OCI-LY7 (cell line): ENCODE results near the gene PARN. TPM values are rescaled to one million over a fixed set of nuclear protein-coding genes. Genes with fewer than 3 reads are reported as not detected.

Experiments
- BruUV-seq: library from RNA; stranded (reverse); fragments of 400-500 nt; replicated peaks from 2 replicates; lab custom pipeline; 2021; lab: Mats Ljungman, UMichigan
- CTCF ChIA-PET: fragments of 300-600 bp; sonication (Branson Sonifier 250); formaldehyde crosslinking; loops from one replicate; lab custom pipeline; 2022; ENCODE audit warnings: antibody characterized with exemption; ENCODE audit not compliant: unreplicated experiment; lab: Charles Lee
- POLR2A ChIA-PET: fragments of 300-600 bp; sonication (Branson Sonifier 250); formaldehyde crosslinking; loops from one replicate; lab custom pipeline; 2022; ENCODE audit warnings: antibody characterized with exemption; lab: Charles Lee
- DNase-seq: peaks from one replicate; pipeline ENCODE4 v3.0.0-alpha.2; 2015; ENCODE audit warnings: low spot score
- H2AFZ ChIP-seq: fragments of 200-600 bp; sonication (generic), shearing (Covaris generic); 2 replicates; pipeline ENCODE4 v1.6.1; 2014; ENCODE audit warnings: mild to moderate bottlenecking, antibody characterized with exemption, low read length, moderate library complexity
- H3K27ac ChIP-seq: fragments of 200-600 bp; sonication (generic); 2 replicates; pipeline ENCODE4 v1.5.1; 2014; ENCODE audit warnings: mixed run types, low read depth, mild to moderate bottlenecking, moderate library complexity, low read length, inconsistent platforms; ENCODE audit not compliant: poor library complexity, severe bottlenecking
- H3K36me3 ChIP-seq: fragments of 200-600 bp; sonication (generic); 2 replicates; pipeline ENCODE4 v1.6.1; 2014; ENCODE audit warnings: mild to moderate bottlenecking, antibody characterized with exemption, low read length, moderate library complexity, mixed read lengths; ENCODE audit not compliant: insufficient read depth
- H3K4me1 ChIP-seq: fragments of 200-600 bp; sonication (generic); 2 replicates; pipeline ENCODE4 v1.5.1; 2014; ENCODE audit warnings: mild to moderate bottlenecking, low read length; ENCODE audit not compliant: insufficient read depth, poor library complexity, severe bottlenecking
- H3K4me2 ChIP-seq: fragments of 200-600 bp; sonication (generic); 2 replicates; pipeline ENCODE4 v1.6.1; 2014; ENCODE audit warnings: mild to moderate bottlenecking, low read length
- H3K4me3 ChIP-seq: fragments of 200-600 bp; sonication (generic); 2 replicates; pipeline ENCODE4 v1.5.1; 2014; ENCODE audit warnings: mild to moderate bottlenecking, low read depth, low read length; ENCODE audit not compliant: poor library complexity, severe bottlenecking
- H3K79me2 ChIP-seq: fragments of 200-600 bp; sonication (generic); 2 replicates; pipeline ENCODE4 v1.6.1; 2016; ENCODE audit warnings: low read depth, mild to moderate bottlenecking, low read length, moderate library complexity, mixed read lengths; ENCODE audit not compliant: insufficient read depth
- H3K9me2 ChIP-seq: fragments of 200-600 bp; sonication (generic); 2 replicates; pipeline ENCODE4 v1.6.1; 2016; ENCODE audit warnings: mild to moderate bottlenecking, low read length, mixed read lengths; ENCODE audit not compliant: insufficient read depth
- H3K9me3 ChIP-seq: fragments of 200-600 bp; sonication (generic); 2 replicates; pipeline ENCODE4 v1.6.1; 2014; ENCODE audit warnings: mild to moderate bottlenecking, mixed run types, low read length, mixed read lengths
- H4K20me1 ChIP-seq: fragments of 200-600 bp; sonication (generic); 2 replicates; pipeline ENCODE4 v1.6.1; 2014; ENCODE audit warnings: mild to moderate bottlenecking, antibody characterized with exemption, low read length, moderate library complexity, mixed read lengths; ENCODE audit not compliant: insufficient read depth
- CTCF ChIP-seq: fragments of 200-600 bp; sonication (generic); conservative IDR thresholded peaks from 2 replicates; pipeline ENCODE4 v1.5.1; 2014; ENCODE audit warnings: mild to moderate bottlenecking, antibody characterized with exemption, low read length, moderate library complexity, mixed read lengths
- EZH2phosphoT487 ChIP-seq: fragments of 200-600 bp; sonication (generic); IDR thresholded peaks from 2 replicates; pipeline ENCODE4 v1.6.1; 2018; ENCODE audit warnings: low read depth, borderline replicate concordance, mild to moderate bottlenecking, mixed run types, antibody characterized with exemption, low read length, moderate library complexity, mixed read lengths
- intact Hi-C: fragments of 100-400 bp; cut with micrococcal nuclease; formaldehyde crosslinking; loops from one replicate; pipeline ENCODE4 v1.10.0; 2022; ENCODE audit not compliant: unreplicated experiment
- total RNA-seq, 2 experiments: library from RNA; depleted of rRNA in 1 of 2; stranded (reverse); fragments of >200 nt in 1 of 2; shearing (Covaris generic) in 1 of 2; gene quantifications; 2 replicates each; pipeline ENCODE4 v1.2.3, GENCODE V29; 2014 to 2022

Gene PARN
- total RNA-seq, 2 experiments from 2014 or later: 40.1 to 76.5 TPM

GRCh38 chr16:14455573-14455972, 174.5 kb downstream of the PARN start:
- Histone ChIP-seq H3K4me2 (no peak overlapping the region), H3K9me3 (no peaks in the 10 kb centered on the region), H3K79me2 (no peaks in the 10 kb centered on the region), H3K4me3 (no peak overlapping the region), H4K20me1 (no peaks in the 10 kb centered on the region), H3K4me1 (no peaks in the 10 kb centered on the region), H3K36me3 (peaks cover 20% of the 10 kb centered on the region), H3K27ac (no peak overlapping the region), H2AFZ (no peak overlapping the region), H3K9me2 (no peaks in the 10 kb centered on the region)
- no peak for TF ChIP-seq CTCF
- TF ChIP-seq EZH2phosphoT487: no peak
- BruUV-seq: no TSS peak
- POLR2A ChIA-PET: interaction anchor here (0.7 kb wide), 1 partner anchor 12 kb away, joined by 3 read pairs; no protein-coding TSS in a partner anchor
- CTCF ChIA-PET: no interaction called here
- DNase-seq: no peak
- intact Hi-C loops: no loop called here

- peaks cover 14% of the 10 kb centered on the region for H3K36me3 ChIP-seq
- no peak for DNase-seq
- ChIA-PET CTCF (no interaction called here), POLR2A (no interaction called here)
- no peak overlapping the region for H2AFZ ChIP-seq
- no peaks in the 10 kb centered on the region for H3K4me1 ChIP-seq
- intact Hi-C loops: no loop called here
- TF ChIP-seq CTCF (no peak), EZH2phosphoT487 (no peak)
- no peak overlapping the region for H3K4me3 ChIP-seq
- H3K9me2 ChIP-seq: no peaks in the 10 kb centered on the region
- H3K27ac ChIP-seq: no peak overlapping the region
- H3K4me2 ChIP-seq: no peak overlapping the region
- no peaks in the 10 kb centered on the region for H3K79me2 ChIP-seq
- BruUV-seq: no TSS peak
- H3K9me3 ChIP-seq: no peaks in the 10 kb centered on the region
- H4K20me1 ChIP-seq: no peaks in the 10 kb centered on the region
These were observed 175.7 kb downstream of the PARN start for GRCh38 chr16:14454391-14454790.

GRCh38 chr16:14452066-14452465, 178.0 kb downstream of the PARN start:
- ChIA-PET POLR2A (no interaction called here), CTCF (no interaction called here)
- H3K4me2 ChIP-seq: no peak overlapping the region
- no peaks in the 10 kb centered on the region for H3K9me2 ChIP-seq
- intact Hi-C loops: no loop called here
- H3K4me1 ChIP-seq: no peaks in the 10 kb centered on the region
- no peak for DNase-seq
- H3K27ac ChIP-seq: no peak overlapping the region
- H3K36me3 ChIP-seq: peaks cover 5% of the 10 kb centered on the region; the same call in 1 of the 2 replicates
- H4K20me1 ChIP-seq: no peaks in the 10 kb centered on the region
- no peak for TF ChIP-seq EZH2phosphoT487
- no peak for TF ChIP-seq CTCF
- no TSS peak for BruUV-seq
- no peak overlapping the region for H3K4me3 ChIP-seq
- H3K79me2 ChIP-seq: no peaks in the 10 kb centered on the region
- H3K9me3 ChIP-seq: no peaks in the 10 kb centered on the region
- no peak overlapping the region for H2AFZ ChIP-seq
